ENCODE results near the gene TMEM171. TPM values are rescaled to one million over a fixed set of nuclear protein-coding genes. Genes with fewer than 3 reads are reported as not detected.

Gene TMEM171
- total RNA-seq, 4 donors from 2014 or later, result 0.25 to 1.5 (median 1.3) TPM; not detected in 1

DNA sequence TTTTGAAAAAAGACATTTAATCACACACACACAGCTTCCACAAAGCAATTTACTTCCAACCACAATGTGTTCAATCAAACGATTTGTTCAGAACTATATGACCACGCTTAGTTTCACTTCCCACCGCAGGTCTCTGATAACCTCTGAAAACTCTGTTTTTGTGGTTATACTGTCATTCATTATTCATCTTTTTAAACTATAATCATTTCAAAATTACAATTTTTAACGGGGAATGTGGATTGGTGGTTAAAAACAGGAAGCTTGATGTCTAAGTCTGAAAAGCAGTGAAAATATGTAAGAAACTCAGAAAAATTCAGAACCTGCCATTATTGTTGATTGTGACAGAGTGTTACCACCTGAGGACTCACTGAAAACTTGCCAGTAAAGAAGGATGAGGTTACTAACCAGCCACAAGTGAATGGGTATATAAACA lies 39.9 kb downstream of the TMEM171 start:
- WGBS, 2 donors, result 67 to 81% methylated on average over 4 of the region's 4 CpGs
- DNase-seq (ENCODE audit: low spot score in 2 of 2), result no peak
- TF ChIP-seq POLR2A (IDR thresholded peaks at IDR 0.05) (no peak), CTCF (IDR thresholded peaks at IDR 0.05) (no peak)
- no peak overlapping the region for H3K4me3 ChIP-seq (ENCODE audit: low read depth, poor library complexity, severe bottlenecking)
- intact Hi-C loops (cut with DNase I; ENCODE audit: low total_unique reads), result no loop called here

GRCh38 chr5:73170522-73170921 lies 50.1 kb downstream of the TMEM171 start:
- no peak overlapping the region for H3K4me3 ChIP-seq (ENCODE audit: low read depth, poor library complexity, severe bottlenecking)
- no peak for TF ChIP-seq POLR2A (IDR thresholded peaks at IDR 0.05)
- TF ChIP-seq CTCF (IDR thresholded peaks at IDR 0.05), result no peak
- no peak for DNase-seq (ENCODE audit: low spot score in 2 of 2)
- intact Hi-C loops (cut with DNase I; ENCODE audit: low total_unique reads), result no loop called here

GRCh38 chr5:73171495-73171894 lies 51.1 kb downstream of the TMEM171 start:
- no peak for DNase-seq (ENCODE audit: low spot score in 2 of 2)
- intact Hi-C loops (cut with DNase I; ENCODE audit: low total_unique reads), result no loop called here
- no peak overlapping the region for H3K4me3 ChIP-seq (ENCODE audit: low read depth, poor library complexity, severe bottlenecking)
- TF ChIP-seq POLR2A (IDR thresholded peaks at IDR 0.05) (no peak), CTCF (IDR thresholded peaks at IDR 0.05) (no peak)

GRCh38 chr5:73172951-73173350 lies 52.6 kb downstream of the TMEM171 start, which contains the start of gene TMEM174:
Gene TMEM174 (plus strand): TSS chr5:73173193. CDS start chr5:73173244, 51 bp downstream.
- 98 to 100% methylated on average over 5 of the region's 5 CpGs for WGBS, 2 donors
- intact Hi-C loops (cut with DNase I; ENCODE audit: low total_unique reads), result no loop called here
- DNase-seq (ENCODE audit: low spot score in 2 of 2), result no peak

DNA sequence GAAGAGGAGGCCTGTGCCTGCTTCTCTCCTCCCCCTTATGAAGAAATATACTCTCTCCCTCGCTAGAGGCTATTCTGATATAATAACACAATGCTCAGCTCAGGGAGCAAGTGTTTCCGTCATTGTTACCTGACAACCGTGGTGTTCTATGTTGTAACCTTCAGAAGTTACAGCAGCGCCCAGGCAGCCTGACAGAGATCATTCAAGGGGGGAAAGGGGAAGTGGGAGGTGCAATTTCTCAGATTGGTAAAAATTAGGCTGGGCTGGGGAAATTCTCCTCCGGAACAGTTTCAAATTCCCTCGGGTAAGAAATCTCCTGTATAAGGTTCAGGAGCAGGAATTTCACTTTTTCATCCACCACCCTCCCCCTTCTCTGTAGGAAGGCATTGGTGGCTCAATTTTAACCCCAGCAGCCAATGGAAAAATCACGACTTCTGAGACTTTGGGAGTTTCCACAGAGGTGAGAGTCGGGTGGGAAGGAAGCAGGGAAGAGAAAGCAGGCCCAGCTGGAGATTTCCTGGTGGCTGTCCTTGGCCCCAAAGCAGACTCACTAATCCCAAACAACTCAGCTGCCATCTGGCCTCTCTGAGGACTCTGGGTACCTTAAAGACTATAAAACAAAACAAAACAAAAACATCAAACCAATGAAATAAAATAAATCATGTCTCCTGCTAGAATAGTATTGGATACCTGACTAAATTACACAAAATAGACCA lies 53.9 kb downstream of the TMEM171 start:
- H3K4me3 ChIP-seq (ENCODE audit: low read depth, poor library complexity, severe bottlenecking), result no peak overlapping the region
- TF ChIP-seq POLR2A (IDR thresholded peaks at IDR 0.05) (no peak), CTCF (IDR thresholded peaks at IDR 0.05) (no peak)
- intact Hi-C loops (cut with DNase I; ENCODE audit: low total_unique reads), result no loop called here
- no peak for DNase-seq (ENCODE audit: low spot score in 2 of 2)
- WGBS, 2 donors, result 49 to 55% methylated on average over 8 of the region's 8 CpGs

More at GRCh38 chr5:73172951-73173350, 52.6 kb downstream of the TMEM171 start, which contains the start of gene TMEM174:
- no peak for TF ChIP-seq CTCF (IDR thresholded peaks at IDR 0.05)
- no peak for TF ChIP-seq POLR2A (IDR thresholded peaks at IDR 0.05)
- no peak within 1 kb of the TSS for H3K4me3 ChIP-seq (ENCODE audit: low read depth, poor library complexity, severe bottlenecking)

DNA sequence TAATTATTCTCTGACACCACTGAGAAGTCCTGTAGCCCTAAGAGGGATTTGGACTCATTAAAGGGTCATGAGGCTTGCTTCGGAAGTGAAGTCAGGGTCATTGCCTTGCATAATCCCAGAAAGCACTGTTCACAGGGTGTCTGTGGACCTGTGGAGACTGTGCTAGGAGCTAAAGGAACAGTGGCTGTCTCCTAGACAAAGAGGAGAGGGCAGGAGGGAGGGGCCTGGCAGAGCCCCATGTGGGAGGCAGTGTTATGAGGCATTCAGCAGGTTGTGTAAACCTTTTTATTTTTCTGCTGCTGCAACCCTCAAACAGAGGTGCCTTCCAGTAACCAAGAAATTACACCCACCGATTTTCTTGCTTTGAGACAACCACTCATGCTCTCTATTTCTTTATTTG lies 55.9 kb downstream of the TMEM171 start:
- DNase-seq (ENCODE audit: low spot score in 2 of 2), result no peak
- TF ChIP-seq CTCF (IDR thresholded peaks at IDR 0.05) (no peak), POLR2A (IDR thresholded peaks at IDR 0.05) (no peak)
- intact Hi-C loops (cut with DNase I; ENCODE audit: low total_unique reads), result no loop called here
- 86 to 87% methylated on average over 2 of the region's 2 CpGs for WGBS, 2 donors
- H3K4me3 ChIP-seq (ENCODE audit: low read depth, poor library complexity, severe bottlenecking), result no peak overlapping the region

Data from lower leg skin (tissue), 4 donors.